Mesodermal cell (in vitro differentiated cells): ENCODE measurements around the gene MVB12B.

Experiments used
- H3K27ac ChIP-seq: 2 replicates; pipeline ENCODE4 v1.7.0; 2013; ENCODE audit warnings: mild to moderate bottlenecking, low read depth, low read length, moderate library complexity; ENCODE audit not compliant: severe bottlenecking
- H3K36me3 ChIP-seq: 2 replicates; pipeline ENCODE4 v1.7.1; 2013; ENCODE audit warnings: mild to moderate bottlenecking, low read length, moderate library complexity; ENCODE audit not compliant: control insufficient read depth, insufficient read depth
- H3K4me1 ChIP-seq: one replicate; pipeline ENCODE4 v1.7.1; 2013; ENCODE audit warnings: mild to moderate bottlenecking, low read length; ENCODE audit not compliant: insufficient read depth, control insufficient read depth, poor library complexity, severe bottlenecking
- H3K4me3 ChIP-seq: 2 replicates; pipeline ENCODE4 v1.7.0; 2013; ENCODE audit warnings: low read length, control low read depth, mild to moderate bottlenecking; ENCODE audit not compliant: insufficient read depth, poor library complexity, severe bottlenecking; ENCODE audit errors: extremely low read depth
- H3K9me3 ChIP-seq: 2 replicates; pipeline ENCODE4 v1.7.1; 2013; ENCODE audit warnings: mild to moderate bottlenecking, low read length, moderate library complexity; ENCODE audit not compliant: control insufficient read depth
- whole genome bisulfite sequencing, 2 experiments: methylation state at CpG; one replicate each; pipeline ENCODE4 v1.1.5; 2013; ENCODE audit warnings: missing lambda C conversion rate in 2 of 2; ENCODE audit not compliant: insufficient coverage in 2 of 2; 5-methylcytosine and 5-hydroxymethylcytosine counted together

MVB12B gene

DNA sequence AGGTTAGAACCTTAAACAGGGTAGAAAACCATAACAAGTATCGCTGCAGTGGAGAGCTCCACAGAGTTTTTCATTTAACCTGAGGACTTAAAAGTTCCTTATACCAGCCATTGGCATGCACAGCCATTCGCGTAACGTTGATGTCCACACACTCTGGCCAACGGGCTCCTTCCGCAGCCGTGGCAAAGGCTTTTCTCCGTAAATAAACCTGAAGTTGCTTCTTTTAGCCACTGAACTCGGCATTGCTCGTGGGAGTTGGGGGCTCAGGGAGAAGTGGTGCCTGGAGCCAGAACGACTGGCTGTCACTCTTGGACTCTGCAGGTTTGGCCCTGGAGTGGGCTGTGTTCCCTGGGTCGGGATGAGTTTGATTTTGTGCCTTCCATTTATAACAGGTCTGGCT, 161.2 kb downstream of the MVB12B start:
- WGBS, 2 experiments: 84 to 86% methylated on average over 10 to 12 of the region's 12 CpGs
- H3K36me3 ChIP-seq: peaks cover 8% of the 10 kb centered on the region
- no peak overlapping the region for H3K27ac ChIP-seq
- H3K4me1 ChIP-seq: no peaks in the 10 kb centered on the region
- H3K4me3 ChIP-seq: no peak overlapping the region
- no peaks in the 10 kb centered on the region for H3K9me3 ChIP-seq

DNA sequence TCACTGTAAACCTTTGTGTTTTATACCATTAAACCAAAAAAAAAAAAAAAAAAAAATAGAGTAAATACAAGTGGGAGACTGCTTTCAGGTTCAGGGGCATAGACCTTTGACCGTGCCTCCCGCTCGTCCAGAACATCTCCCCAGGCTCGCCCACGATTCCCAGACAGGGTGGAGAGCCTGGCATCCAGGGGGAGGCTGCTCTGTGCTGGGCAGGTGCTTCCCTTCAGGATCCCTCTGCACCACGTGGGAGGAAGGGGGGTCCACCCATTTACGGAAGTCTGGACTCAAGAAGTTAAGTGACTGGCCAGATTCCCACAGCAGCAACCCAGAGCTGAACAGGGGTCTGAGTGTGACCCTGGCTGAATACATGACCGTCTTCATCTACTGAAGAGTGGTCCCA, 161.7 kb downstream of the MVB12B start:
- Histone ChIP-seq H3K4me1 (no peaks in the 10 kb centered on the region), H3K36me3 (peaks cover 8% of the 10 kb centered on the region), H3K4me3 (no peak overlapping the region), H3K27ac (no peak overlapping the region), H3K9me3 (no peaks in the 10 kb centered on the region)
- WGBS, 2 experiments: 72 to 84% methylated on average over 7 to 8 of the region's 8 CpGs

DNA sequence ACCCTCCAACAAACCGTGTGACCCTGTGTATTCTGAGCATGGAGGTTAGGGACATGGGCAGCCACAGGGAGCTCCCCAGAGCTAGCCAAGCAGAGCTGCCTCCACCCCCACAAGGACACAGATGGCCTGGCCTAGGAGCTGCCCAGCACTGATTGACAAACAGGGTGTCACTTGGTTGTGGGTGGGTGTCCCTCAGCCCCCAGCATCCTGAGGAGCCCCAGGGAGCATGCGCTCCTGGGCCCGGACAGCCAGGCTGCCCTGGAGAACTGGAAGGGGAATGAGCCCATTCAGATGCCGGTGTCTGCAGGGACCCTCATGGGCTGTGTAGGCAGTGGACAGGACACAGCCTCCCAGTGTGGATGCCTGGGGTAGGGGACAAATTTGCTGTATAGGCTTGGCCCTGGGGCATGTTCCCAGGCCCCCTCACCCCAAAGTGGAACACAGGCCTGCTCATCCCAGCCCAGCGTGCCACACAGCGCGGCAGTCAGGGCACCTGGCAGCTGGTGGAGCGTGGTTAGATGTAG, 162.3 kb downstream of the MVB12B start:
- Histone ChIP-seq H3K27ac (no peak overlapping the region), H3K4me3 (no peak overlapping the region), H3K36me3 (peaks cover 3% of the 10 kb centered on the region), H3K4me1 (no peaks in the 10 kb centered on the region), H3K9me3 (no peaks in the 10 kb centered on the region)
- WGBS, 2 experiments: 98 to 99% methylated on average over 6 to 8 of the region's 8 CpGs

DNA sequence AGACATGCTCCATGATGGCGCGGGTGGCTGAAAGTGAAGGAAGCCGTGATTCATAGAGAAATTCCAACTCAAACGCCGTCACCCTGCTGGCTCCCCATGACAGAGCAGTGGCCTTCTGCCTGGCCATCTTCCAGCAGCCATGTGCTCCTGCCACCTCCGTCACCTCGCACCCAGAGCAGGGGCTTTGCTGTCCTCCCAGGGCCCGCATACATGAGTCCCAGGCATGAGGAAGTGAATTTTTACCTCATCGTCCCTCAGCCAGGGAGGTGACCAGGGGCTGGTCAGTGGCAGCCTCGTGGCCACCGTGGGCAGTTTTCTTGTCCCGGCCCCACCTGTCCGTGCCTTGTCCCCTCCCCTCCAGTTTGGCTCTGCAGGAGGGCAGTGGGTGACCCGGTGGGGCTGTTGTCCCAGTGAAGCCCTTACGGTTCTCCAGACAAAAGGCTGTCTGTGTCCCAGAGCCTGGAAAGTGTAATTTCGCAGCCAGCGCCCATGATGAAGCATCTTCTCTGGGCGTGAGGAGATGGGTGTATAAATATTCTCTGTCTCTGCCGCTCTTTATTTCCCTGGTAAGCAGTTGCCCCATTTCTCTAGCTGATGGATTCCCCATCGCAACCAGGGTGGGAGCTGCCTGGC, 163.1 kb downstream of the MVB12B start:
- no peaks in the 10 kb centered on the region for H3K4me1 ChIP-seq
- peaks cover 3% of the 10 kb centered on the region for H3K36me3 ChIP-seq
- H3K9me3 ChIP-seq: no peaks in the 10 kb centered on the region
- WGBS, 2 experiments: 87 to 90% methylated on average over 17 to 20 of the region's 20 CpGs
- H3K27ac ChIP-seq: no peak overlapping the region
- H3K4me3 ChIP-seq: no peak overlapping the region

DNA sequence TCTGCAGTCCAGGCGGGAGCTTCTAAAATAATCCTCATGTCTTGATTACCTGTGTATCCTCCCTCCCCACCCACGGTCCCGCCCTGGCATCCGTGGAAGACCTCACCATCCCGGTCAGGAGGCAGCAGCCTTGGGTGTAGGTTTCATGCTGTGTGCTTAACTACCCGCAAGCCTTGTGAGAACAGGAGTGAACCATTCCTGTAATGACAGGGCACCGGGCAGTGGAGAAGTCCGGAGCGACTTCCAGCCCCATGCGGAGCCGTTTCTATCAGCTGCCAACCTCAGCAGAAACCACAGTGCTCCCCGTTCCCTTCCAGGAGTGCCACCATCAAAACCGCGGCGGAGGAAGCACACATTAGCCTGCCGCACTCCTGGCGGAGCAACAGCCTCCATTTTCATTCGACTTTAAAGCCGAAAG, 163.6 kb downstream of the MVB12B start:
- no peak overlapping the region for H3K4me3 ChIP-seq
- WGBS, 2 experiments: 64 to 76% methylated on average over 13 to 14 of the region's 19 CpGs

DNA sequence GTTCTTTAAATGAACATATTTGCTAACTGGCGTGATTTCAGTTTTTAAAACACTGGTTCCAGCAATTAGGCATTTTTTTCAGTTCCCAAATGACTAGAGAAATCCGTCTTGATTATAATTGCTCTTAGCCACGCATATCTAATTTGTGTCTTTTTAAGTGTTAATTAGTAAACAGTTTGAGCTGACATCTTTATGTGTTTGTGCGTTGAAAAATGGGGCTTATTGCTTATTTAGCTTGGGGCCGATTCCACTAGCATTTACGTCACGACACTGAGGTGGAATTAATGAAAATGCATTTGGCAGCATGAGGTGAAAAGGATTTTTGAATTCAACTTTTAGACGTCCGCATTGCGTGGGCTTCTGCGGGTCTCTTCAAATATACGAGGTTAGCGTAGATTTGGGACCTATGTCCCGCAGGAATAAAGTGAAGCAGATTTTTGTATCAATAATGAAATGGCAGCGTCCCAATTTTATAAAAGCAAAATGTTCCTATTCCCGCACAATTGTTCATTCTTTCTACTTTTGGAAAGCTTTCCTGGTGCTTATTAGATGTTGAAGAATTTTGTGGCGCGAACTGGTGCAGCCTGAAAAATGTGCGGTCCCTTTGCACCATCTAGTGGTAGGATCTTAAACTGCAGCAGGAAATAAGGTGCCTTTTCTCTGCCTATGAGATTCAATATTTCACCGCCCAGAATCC, 164.4 kb downstream of the MVB12B start:
- no peaks in the 10 kb centered on the region for H3K4me1 ChIP-seq

More for the DNA sequence above, 163.6 kb downstream of the MVB12B start:
- Histone ChIP-seq H3K4me1 (no peaks in the 10 kb centered on the region), H3K27ac (no peak overlapping the region), H3K36me3 (peaks cover 3% of the 10 kb centered on the region), H3K9me3 (no peaks in the 10 kb centered on the region)

DNA sequence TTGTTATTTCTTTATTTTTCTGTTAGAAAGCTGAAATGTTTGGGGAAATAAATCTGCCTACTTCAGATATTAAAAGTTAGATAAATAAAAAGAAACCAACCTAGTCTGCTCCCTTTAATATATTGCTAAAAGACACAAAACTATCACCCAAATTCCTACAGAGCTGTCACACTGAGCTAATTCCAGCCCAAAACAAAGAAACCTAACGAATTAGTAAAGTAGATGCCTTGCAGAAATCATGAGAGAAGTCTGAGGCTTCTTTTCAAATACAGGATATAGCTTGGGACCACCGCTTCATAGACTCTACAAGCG, 164.9 kb downstream of the MVB12B start:
- H3K4me1 ChIP-seq: no peaks in the 10 kb centered on the region
- H3K4me3 ChIP-seq: no peak overlapping the region
- H3K9me3 ChIP-seq: no peaks in the 10 kb centered on the region
- no peak overlapping the region for H3K27ac ChIP-seq
- H3K36me3 ChIP-seq: no peaks in the 10 kb centered on the region
- 100% methylated on average over 1 of the region's 3 CpGs; no CpG with 5 or more reads in 1 of the 2 experiments for WGBS, 2 experiments

More for the DNA sequence above, 164.4 kb downstream of the MVB12B start:
- peaks cover 3% of the 10 kb centered on the region for H3K36me3 ChIP-seq
- no peak overlapping the region for H3K4me3 ChIP-seq
- no peak overlapping the region for H3K27ac ChIP-seq
- 63 to 74% methylated on average over 13 to 14 of the region's 20 CpGs for WGBS, 2 experiments
- no peaks in the 10 kb centered on the region for H3K9me3 ChIP-seq

DNA sequence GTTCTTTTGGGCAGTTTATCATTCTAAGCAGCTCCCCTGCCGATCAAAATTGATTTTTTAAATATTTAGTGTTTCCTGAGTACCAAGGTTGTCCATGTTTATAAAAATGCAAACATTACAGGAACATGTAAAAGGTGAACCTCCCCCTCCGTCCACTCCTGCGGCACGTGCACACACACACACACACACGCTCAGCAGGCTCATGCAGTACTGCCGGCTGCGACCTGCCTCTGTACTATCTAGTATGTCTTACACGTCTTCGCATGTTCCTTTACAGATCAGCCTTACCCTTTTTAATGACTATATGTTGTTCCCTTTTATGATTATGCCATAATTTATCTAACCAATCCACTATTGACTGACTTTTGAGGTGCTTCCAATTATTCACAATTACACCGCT, 165.3 kb downstream of the MVB12B start:
- WGBS, 2 experiments: 82 to 94% methylated on average over 3 to 8 of the region's 10 CpGs
- H3K9me3 ChIP-seq: no peaks in the 10 kb centered on the region
- no peak overlapping the region for H3K27ac ChIP-seq
- no peaks in the 10 kb centered on the region for H3K36me3 ChIP-seq
- no peaks in the 10 kb centered on the region for H3K4me1 ChIP-seq
- H3K4me3 ChIP-seq: no peak overlapping the region

DNA sequence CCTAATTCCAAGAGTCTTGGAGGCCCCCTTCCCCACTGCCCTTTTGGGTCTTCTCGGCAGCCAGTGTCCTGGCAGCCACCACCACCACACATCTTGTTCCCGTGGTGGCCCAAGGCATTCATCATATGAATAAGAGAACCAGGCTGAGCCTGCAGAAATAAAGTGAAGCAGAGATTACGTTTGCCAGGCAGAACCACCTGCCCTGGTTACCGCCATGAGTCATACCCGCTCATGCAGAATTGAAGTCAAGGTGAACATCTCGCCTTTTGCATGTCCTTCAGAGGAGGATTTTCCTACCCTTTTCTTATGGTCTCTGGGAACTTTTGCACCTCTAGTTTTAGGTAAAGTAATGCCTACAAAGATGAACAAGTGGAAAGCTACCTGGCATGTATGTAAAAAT, 167.6 kb downstream of the MVB12B start:
- H3K27ac ChIP-seq: no peak overlapping the region
- H3K4me1 ChIP-seq: peaks cover 4% of the 10 kb centered on the region
- no peaks in the 10 kb centered on the region for H3K9me3 ChIP-seq
- no peak overlapping the region for H3K4me3 ChIP-seq
- 81 to 90% methylated on average over 4 to 6 of the region's 6 CpGs for WGBS, 2 experiments
- H3K36me3 ChIP-seq: no peaks in the 10 kb centered on the region

DNA sequence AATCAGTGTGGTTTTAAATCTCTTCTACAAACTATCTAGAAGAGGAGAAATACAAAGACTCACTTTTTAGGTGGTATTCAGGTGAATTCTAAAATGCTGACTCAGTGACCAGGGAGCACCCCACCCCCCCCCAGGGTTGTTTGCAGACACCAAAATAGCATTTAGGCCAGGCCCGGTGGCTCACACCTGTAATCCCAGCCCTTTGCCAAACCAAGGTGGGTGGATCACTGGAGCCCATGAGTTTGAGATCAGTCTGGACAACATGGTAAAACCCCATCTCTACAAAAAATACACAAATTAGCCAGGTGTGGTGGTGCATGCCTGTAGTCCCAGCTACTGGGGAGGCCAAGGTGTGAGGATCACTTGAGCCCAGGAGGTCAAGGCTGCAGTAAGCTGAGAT, 168.1 kb downstream of the MVB12B start:
- Histone ChIP-seq H3K4me3 (no peak overlapping the region), H3K9me3 (no peaks in the 10 kb centered on the region), H3K36me3 (no peaks in the 10 kb centered on the region), H3K4me1 (peaks cover 4% of the 10 kb centered on the region), H3K27ac (no peak overlapping the region)
- WGBS, 2 experiments: no CpG with 5 or more reads among the region's 1 CpG
